ENCODE measurements around the gene TMEM101. TPM values are rescaled to one million over a fixed set of nuclear protein-coding genes. Genes with fewer than 3 reads are reported as not detected.

Gene TMEM101
- total and polyA plus RNA-seq, 2 of the 13 experiments (the other 11 are each of a cell fraction or from before 2014, with no cell fraction given), result 72.0 to 100 TPM

DNA sequence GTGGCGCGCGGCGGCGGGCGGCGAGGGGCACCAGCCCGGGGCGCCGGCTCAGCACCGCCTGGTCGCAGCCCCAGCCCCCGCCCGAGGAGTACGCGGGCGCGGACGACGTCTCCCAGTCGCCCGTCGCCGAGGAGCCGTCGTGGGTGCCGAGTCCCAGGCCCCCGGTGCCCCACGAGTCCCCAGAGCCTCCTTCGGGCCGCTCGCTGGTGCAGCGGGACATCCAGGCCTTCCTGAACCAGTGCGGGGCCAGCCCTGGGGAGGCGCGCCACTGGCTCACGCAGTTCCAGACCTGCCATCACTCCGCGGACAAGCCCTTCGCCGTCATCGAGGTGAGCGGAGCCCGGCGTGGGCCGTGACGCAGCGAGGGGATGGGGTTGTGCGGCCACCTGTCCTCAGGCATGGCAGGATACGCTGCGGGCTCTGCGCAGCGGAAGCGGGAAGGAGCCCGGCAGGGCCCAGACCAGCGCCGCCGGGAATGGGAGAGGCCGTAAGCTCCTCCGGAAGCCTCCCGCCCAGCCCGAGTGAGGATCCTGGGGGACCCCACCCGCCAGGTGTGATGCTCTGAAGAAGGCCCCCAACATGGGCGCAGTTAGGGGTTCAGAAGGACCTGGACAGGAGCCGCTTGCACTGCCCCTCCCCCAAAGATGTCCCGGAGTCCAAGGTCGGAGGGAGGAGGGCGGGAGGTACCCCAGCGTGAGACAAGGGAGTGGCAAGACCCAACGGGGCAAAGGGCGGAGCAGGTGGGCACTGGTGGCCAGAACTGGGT lies 9.8 kb downstream of the TMEM101 start (continued):
- TF ChIP-seq, protein P1, sequence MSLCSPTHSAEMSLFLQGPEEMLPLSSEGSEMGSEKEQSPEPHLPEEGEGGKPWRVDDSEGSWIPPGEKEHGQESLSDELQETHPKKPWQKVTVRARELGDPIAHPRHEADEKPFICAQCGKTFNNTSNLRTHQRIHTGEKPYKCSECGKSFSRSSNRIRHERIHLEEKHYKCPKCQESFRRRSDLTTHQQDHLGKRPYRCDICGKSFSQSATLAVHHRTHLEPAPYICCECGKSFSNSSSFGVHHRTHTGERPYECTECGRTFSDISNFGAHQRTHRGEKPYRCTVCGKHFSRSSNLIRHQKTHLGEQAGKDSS (CRISPR knock-in tag; IDR thresholded peaks at IDR 0.05; ENCODE audit: borderline replicate concordance, low read depth), result peak; percentile 19; the same call in 1 of the 2 replicates
- TF ChIP-seq ZNF546 (CRISPR knock-in tag; conservative IDR thresholded peaks at IDR 0.05), result peak; percentile 45; the same call in 1 of the 2 replicates
- TF ChIP-seq MAFG (CRISPR knock-in tag; IDR thresholded peaks at IDR 0.05), result no peak
- TF ChIP-seq, protein P2, sequence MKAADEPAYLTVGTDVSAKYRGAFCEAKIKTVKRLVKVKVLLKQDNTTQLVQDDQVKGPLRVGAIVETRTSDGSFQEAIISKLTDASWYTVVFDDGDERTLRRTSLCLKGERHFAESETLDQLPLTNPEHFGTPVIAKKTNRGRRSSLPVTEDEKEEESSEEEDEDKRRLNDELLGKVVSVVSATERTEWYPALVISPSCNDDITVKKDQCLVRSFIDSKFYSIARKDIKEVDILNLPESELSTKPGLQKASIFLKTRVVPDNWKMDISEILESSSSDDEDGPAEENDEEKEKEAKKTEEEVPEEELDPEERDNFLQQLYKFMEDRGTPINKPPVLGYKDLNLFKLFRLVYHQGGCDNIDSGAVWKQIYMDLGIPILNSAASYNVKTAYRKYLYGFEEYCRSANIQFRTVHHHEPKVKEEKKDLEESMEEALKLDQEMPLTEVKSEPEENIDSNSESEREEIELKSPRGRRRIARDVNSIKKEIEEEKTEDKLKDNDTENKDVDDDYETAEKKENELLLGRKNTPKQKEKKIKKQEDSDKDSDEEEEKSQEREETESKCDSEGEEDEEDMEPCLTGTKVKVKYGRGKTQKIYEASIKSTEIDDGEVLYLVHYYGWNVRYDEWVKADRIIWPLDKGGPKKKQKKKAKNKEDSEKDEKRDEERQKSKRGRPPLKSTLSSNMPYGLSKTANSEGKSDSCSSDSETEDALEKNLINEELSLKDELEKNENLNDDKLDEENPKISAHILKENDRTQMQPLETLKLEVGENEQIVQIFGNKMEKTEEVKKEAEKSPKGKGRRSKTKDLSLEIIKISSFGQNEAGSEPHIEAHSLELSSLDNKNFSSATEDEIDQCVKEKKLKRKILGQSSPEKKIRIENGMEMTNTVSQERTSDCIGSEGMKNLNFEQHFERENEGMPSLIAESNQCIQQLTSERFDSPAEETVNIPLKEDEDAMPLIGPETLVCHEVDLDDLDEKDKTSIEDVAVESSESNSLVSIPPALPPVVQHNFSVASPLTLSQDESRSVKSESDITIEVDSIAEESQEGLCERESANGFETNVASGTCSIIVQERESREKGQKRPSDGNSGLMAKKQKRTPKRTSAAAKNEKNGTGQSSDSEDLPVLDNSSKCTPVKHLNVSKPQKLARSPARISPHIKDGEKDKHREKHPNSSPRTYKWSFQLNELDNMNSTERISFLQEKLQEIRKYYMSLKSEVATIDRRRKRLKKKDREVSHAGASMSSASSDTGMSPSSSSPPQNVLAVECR (CRISPR knock-in tag; IDR thresholded peaks at IDR 0.05; ENCODE audit: borderline replicate concordance), result peak; percentile 3; the same call in 1 of the 2 replicates
- TF ChIP-seq NFKB2 (CRISPR knock-in tag; IDR thresholded peaks at IDR 0.05; ENCODE audit: borderline replicate concordance), result peak; percentile 31; the same call in 1 of the 2 replicates
- TF ChIP-seq MEIS2 (CRISPR knock-in tag; IDR thresholded peaks at IDR 0.05), result 0 out of 2 replicates have a peak, but pooled peaks have one; percentile 1

Data from HepG2 (cell line).